GM13977 (cell line): ENCODE results near the gene TAF4.

Experiments
- DNase-seq: peaks from one replicate; pipeline ENCODE4 v3.0.0; 2012; ENCODE audit warnings: low spot score
- CTCF ChIP-seq: IDR thresholded peaks from 2 replicates; pipeline ENCODE4 v1.5.1; 2012; ENCODE audit warnings: mild to moderate bottlenecking, control low read depth; ENCODE audit not compliant: insufficient read depth; ENCODE audit errors: extremely low read depth, missing control alignments
- in situ Hi-C: fragments of 300-500 bp; cut with MboI; formaldehyde crosslinking; loops from one replicate; pipeline ENCODE4 v1.12.0; 2022; ENCODE audit warnings: low sequenced_read_pairs, low pct_unique_long_range_greater_than_20kb, mixed read lengths, inconsistent platforms; ENCODE audit not compliant: unreplicated experiment

The TAF4 gene

DNA sequence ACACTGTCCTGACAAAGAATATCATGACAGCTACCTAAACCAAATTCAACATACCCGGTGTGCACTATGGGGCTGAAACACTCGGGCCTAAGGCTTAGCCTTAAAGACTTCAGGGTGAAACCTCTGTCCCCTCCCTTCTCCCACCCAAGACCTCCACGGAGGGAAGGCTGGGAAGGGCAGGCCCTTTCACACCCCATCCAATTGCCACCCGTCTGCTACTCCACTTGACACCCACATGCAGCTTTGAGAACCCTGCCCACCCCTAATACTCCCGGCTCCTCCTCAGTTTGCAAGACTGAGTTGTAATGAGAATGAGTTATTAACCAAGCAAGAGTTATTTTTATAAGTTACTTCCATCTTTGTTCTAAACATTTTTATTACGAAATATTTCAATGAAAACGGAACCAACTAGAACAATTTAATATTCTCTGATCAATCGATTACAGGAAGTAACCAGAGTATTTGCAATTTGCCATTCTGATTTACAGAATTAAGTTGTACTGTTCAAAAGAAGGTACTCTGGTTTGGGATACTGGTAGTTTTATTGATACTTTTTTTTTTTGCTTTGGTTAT lies 3.7 kb downstream of the TAF4 start:
- no peak for TF ChIP-seq CTCF
- no peak for DNase-seq
- in situ Hi-C loops, result no loop called here

DNA sequence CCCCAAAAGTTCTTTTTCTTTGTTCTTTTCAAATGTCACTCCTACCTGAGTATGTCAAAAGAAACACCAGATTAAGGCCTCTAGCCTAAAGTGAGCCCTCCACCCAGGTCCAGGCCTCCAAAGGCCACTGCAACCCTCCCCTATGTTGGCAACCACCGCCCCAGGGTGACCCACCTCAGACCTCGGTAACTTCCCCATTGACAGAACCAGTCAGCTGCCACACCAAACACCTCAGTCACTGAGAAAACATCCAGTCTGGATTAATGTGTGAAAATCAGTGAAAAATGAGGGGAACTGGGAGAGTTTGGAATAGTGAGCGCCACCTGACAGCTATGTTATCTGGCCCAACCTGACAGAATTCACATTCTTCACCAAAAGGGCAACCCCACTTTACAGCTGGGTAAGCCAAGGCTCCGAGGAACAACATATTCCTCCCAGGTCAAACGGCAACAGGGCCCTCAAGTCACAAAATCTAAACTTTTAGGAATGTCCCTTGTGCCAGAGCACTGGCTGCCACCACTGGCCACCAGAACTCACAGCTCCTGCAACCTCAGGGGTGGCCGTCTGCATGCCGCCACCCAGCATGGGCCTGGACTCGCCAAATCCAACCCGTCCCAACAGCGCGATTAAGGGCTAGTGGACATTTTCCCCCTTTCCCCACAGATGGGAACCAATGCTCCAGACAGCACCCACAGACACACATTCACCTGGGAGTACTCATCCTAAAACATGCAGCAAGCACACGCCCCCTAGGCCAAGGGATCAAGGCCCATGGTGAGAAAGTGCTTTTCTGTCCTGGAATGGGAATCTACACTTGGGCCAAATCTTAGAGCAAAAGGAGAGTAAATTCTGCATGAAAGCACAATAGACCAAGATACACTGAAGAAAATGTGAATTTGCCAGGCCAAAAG lies 4.8 kb downstream of the TAF4 start:
- DNase-seq, result no peak
- TF ChIP-seq CTCF, result no peak
- in situ Hi-C loops, result no loop called here

DNA sequence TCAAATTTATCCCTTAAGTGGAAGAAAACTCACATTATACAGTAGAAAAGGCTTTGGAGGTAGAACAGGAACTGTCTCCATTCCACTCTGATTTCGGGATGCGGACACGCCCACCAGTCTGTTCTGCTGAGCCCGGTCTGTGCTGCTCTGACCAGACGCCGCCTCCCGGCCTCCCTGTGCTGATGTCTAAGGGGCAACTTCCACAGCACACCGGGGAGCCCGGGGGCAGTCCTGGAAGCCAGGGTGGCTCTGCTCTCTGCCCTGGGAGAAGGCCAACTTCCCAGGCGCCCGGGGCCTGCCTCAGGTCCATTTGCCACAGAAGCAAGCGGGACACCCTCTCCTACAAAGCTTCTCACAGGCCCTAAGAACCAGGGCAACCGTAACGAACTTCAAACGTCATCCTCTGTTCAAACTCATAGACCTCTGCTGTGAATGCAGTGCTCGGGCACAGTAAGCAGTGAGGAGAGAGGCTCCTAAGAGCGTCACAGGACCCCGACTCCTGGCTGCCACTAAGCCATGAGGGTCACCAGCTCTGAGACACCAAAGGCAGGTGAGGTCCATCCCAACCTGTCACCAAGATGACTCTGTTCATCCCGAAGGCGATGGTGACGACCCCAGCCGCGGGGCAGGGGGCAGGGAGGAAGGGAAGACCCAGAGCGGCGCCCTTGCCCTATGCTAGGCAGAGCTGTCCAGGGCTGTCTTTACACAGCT lies 5.6 kb downstream of the TAF4 start:
- no peak for DNase-seq
- TF ChIP-seq CTCF, result no peak
- in situ Hi-C loops, result no loop called here

- in situ Hi-C loops, result no loop called here
- no peak for DNase-seq
- TF ChIP-seq CTCF, result no peak
Observed at GRCh38 chr20:62059401-62059800, 6.3 kb downstream of the TAF4 start.

- in situ Hi-C loops, result no loop called here
- no peak for TF ChIP-seq CTCF
- DNase-seq, result no peak
Observed at GRCh38 chr20:62058941-62059340, 6.7 kb downstream of the TAF4 start.

DNA sequence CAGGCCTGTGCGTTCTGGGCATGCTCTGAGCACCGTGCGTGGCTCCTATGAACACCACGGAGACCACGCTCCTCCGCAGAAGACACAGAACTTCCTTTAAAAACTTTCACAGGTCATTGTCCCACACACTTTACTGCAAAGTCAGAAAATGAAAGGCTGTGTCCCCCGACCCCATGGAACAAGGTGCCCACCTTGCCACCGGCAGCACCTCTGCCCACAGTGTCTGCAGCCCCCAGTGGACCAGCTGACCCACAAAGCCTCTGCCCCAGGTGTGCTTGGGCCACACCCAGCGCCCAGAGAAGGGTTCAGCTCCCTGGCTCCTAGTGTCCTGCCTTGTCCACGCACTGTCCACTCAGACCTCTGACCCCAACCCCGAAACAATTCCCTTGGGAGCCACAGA lies 8.7 kb downstream of the TAF4 start:
- no peak for TF ChIP-seq CTCF
- DNase-seq, result no peak
- in situ Hi-C loops, result no loop called here
